ENCODE measurements around the gene FIBIN. TPM values are rescaled to one million over a fixed set of nuclear protein-coding genes. Genes with fewer than 3 reads are reported as not detected.

The FIBIN gene
- total RNA-seq, 1 experiment from 2014 or later, result 0.98 TPM

DNA sequence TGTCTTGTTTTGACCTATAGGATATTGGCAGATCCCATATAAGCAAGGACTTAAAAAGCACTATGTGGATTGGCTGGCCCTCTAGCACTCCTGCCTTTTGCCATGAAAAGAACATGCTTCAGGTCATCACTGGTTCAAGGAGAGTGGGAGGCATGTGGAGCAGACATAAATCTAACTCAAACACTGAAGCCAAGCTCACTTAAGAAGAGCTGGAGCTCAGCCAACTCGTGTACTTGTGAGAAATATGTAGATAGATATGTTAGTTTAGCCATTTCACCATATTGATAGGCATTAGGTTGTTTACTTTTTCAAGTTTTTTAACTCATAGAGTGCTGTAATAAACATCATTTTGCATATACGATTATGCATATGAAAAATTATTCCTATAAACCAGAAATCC is 26.8 kb downstream of the FIBIN start:
- no peak for DNase-seq (ENCODE audit: low read depth)

DNA sequence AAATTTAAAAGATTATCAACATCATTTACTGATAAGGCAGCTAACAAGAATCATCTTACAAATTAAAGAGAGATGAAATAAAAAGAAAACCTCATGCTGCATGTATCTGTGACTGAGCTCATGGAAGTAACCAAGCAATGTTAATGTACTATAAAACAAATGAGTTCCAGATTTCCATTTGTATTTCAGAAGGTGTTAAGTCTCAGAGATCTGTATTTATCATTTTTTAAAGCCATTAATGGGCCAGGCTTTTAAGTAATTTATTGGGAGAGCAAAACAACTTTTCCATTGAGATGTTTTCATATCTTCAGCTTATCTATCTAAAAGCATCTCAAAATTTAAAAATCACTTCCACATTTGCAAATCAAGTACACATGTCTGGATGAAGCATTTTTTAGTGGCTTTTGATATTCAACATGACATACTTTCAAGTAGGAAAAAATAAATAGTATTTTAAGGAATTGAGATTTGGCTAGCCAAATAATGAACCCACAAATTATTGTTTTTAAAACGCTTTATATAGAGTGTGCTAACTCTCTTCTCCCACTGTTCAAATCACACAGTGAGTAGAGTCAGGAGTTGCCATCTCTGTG is 28.8 kb downstream of the FIBIN start:
- DNase-seq (ENCODE audit: low read depth), result no peak

DNA sequence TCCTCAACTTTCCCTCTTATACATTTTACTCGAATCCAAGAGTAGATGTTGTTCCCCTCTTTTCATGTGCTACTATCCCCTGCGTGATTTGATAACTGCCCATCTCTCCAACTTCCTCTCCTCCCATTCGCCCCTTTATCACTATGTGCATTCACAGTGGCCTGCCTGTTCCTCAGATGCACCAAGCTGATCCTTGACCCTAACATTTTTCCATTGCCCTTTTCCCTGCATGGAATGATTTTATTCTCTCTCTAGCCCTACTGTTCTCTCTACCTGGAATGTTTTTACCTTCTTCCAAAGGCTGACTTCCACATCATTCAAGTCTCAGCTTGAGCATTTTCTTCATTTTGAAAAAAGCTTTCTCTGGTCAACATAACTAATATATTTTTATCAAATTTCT is 31.0 kb downstream of the FIBIN start:
- DNase-seq (ENCODE audit: low read depth), result no peak

DNA sequence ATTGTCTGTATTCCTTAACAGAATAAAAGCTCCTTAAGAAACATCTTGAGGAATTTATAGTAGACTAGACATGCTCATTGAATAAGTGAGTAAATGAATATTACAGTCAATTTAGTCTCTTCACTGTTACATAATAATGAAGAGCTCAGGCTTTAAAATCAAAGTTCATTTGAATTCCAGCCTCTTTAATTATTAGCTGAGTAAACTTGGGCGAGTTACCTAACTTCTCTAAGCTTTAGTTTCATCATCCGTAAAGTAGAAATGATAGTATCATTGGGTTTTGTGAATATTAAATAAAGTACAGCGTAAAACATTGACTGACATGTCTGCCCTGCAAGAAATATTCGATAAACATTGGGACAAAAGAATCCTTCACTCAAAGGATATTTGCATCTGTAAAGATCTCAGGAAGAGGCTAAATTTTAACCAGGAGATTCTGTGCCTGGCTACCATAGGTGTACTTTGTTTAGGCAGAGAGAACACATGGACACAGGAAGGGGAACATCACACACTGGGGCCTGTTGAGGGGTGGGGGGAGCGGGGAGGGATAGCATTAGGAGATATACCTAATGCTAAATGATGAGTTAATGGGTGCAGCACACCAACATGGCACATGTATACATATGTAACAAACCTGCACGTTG is 31.5 kb downstream of the FIBIN start:
- no peak for DNase-seq (ENCODE audit: low read depth)

DNA sequence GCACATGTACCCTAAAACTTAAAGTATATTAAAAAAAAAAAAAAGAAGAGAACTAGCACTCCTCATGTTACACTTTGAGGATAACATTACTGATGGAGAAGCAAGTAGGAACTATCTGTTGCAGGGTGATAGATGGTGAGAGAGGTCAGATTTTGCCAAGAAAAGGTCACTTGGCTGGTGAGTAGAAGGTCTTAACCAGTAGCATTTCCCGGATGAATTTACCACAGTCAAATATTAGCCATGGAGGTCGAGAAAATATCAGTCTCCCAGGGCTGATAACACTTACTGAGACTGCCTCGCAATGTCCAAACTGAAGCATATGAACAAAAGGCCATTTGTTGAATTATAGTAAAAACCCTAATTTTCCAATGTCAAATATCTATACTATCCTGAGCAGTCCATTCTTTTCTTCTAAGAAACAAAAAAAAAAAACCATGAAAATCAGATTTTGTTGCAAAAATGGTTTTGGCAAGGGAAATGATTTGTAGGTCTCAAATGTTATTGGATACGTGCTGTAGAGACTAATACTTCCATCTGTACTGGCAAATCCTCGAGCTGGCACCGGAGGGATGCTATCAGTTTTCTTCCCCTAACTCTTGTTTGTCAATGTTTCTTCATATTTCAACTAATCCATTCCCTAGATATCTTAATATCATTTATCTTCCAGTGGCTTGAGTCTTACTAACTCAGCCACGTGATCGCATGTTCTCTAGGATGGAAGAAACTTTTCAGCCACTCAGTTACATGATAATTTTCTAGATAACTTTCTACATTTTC is 32.2 kb downstream of the FIBIN start:
- DNase-seq (ENCODE audit: low read depth), result no peak

DNA sequence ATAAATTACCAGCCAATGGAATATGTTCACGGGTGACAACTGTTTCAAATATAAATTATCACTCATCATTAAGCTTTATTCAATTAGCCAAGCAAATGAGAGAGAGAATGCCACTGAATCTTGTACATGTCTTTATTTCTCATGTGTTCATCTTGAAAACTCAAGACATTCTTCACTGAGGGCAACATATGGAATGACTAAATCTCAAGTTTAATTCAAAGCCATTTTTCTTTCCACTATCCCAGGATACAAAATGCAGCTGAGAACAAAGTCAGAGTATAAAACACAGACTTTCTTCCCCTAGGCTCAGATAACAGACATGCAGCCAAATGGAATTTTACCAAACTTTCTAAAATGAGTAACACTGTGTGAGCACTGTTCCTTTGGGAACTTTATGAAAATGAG is 34.7 kb downstream of the FIBIN start:
- no peak for DNase-seq (ENCODE audit: low read depth)

DNA sequence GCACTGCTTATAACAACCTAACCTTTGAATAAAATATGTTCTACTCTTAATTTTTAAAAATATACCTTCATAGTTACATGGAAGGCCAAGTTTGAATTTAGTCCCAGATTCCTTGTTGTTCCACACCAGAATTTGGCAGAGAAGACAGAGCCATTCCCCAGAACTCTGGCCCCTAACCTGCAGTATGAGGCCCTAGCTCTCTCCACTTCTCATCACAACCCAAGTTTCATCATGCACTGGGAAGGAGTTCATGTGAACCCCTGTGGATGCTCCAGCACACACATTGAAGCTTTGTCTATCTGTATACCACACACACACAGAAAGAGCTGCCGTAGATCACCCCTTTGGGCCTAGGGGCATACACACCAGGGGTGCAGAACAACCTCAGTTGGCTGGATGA is 36.1 kb downstream of the FIBIN start:
- DNase-seq (ENCODE audit: low read depth), result no peak

DNA sequence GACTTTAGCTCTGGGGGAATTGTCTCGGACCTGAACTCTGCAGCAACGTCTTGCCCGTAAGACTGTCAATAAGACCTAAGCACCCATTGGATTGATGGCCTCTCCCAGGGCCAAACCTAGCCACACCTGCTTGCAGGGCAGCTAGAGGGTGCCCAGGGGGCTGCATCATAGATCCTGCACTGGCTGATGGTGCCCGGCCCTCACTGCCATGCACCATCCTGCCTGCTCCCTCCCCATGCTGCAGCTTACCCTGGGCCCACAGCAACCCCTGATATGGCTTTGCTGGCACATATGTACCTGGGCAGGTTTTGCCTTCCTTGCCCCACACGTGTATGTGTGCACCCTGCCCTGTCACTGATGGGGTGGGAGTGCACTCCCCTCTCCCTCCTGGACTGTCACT is 37.8 kb downstream of the FIBIN start:
- DNase-seq (ENCODE audit: low read depth), result no peak

DNA sequence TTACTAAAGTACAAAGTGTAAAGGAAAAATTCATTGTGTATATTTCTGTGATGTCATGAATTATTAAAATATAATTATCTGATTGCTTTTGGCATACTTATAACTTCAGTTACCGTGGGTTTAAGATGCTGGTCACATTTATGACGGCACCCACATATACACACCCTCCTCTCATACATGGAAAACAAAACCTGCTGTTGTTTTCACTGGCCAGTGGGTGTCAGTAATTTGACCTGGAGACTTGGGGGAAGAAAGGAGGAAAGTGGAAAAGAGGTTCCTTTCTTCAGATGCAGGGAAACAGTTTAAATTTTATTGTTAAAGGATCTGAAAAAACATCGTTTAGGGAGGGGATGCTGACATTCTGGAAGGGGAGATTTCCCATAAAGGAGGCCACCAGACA is 46.0 kb downstream of the FIBIN start:
- no peak for DNase-seq (ENCODE audit: low read depth)

DNA sequence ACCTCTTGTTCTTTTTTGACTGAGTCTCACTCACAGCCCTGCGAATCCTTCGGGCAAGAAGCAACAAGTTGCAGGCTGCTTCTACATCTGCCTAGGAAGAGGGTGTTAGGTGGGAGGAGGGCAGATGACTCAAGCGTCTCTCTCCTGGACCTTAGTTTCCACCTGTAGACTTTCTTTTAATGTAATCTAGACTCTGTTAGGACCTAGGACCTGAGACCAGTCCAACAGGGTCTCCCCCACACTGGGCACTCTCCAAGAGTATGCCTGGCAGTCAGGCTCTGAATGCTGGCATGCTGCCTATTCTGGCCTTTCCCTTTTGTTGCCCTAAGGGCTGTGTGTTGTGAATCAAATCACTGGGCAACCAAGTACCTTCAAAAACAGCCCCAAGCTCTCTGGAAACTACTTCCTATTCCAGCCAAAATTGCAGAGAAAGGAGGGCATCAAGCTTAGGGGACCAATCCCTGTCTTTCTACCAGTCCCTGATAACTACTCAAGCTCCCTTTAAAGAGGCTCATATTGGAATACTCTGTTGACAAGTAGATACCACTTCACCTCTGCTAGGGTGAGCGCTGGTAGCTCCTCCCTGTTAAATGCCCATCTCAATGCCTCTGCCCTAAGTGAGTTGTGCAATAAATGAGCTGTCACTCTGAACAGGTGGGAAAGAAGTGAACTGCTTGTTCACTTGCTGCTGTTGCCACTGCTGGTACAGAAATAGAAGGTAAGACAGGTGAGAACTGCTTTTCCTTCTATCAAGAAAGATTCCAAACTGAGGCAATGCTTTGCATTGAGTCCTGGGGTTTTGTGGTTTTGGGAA is 46.6 kb downstream of the FIBIN start, which contains the start of gene BBOX1:
Gene BBOX1 (plus strand): TSS at position 514 of the 814 bp plus-strand sequence. CDS start 14,616 bp downstream, outside the sequence.
- no peak for DNase-seq (ENCODE audit: low read depth)

DNA sequence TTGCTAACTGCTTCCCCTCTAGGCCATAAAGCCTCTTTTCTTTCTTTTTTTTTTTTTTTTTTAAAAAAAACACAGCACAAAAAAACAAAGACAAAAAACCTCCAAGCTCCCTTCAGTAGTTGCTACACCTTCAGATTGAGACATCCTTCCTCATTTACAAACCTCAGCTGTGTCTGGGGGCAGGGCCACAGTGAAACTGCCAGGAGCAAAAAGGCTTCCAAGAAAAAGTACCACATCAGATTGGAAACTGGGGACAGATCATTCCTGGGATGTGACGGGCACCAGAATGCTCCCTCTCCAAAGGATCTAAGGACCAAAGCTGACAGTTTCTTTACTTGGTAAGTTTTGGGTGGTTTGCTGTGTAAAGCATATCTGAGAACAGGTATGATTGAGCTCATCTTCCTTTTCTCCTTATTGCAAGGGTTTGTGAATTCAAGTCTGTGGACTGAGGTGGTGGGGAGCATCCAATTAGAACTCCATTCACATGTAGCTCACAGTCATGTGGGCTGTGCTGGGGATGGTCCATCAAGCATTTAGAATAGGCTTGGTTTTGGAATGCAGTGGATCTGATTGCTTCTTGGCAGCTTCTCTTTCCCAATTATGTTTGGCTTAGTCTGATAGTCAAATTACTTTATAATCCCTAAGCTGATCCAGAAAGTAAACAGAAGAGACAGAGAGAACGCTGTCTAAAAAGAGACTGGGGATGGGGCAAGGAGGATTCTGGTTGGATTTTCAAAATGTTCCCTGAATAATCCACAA is 47.4 kb downstream of the FIBIN start:
- no peak for DNase-seq (ENCODE audit: low read depth)

Other genes starting within 250 kb of the FIBIN start
- gene BBOX1, start 46.7 kb downstream of the FIBIN start, total RNA-seq (2014; rRNA removed), result not detected in 2 replicates